Measurements from ENCODE around the gene DNAJC22. TPM values are rescaled to one million over a fixed set of nuclear protein-coding genes. Genes with fewer than 3 reads are reported as not detected.

DNAJC22 gene
- total RNA-seq, 1 donor from 2014 or later: 0.26 TPM

- no peaks in the 10 kb centered on the region for H3K36me3 ChIP-seq (ENCODE audit: control insufficient read depth, insufficient read depth, low read length)
- H3K4me3 ChIP-seq (ENCODE audit: low read depth, low read length): no peak overlapping the region
- TF ChIP-seq CTCF (IDR thresholded peaks at IDR 0.05; ENCODE audit: insufficient read depth, low read length, severe bottlenecking): no peak
- FAIRE-seq (no peak), DNase-seq (ENCODE audit: low read depth) (no peak)
- peaks cover 41% of the 10 kb centered on the region for H3K27me3 ChIP-seq (ENCODE audit: control insufficient read depth, insufficient read depth, low read length)
Observed at GRCh38 chr12:49341777-49342065, 5.0 kb upstream of the DNAJC22 start.

- Histone ChIP-seq H3K27me3 (ENCODE audit: control insufficient read depth, insufficient read depth, low read length) (peaks cover 42% of the 10 kb centered on the region), H3K36me3 (ENCODE audit: control insufficient read depth, insufficient read depth, low read length) (no peaks in the 10 kb centered on the region), H3K4me3 (ENCODE audit: low read depth, low read length) (peak overlapping the region; percentile 2)
- TF ChIP-seq CTCF (IDR thresholded peaks at IDR 0.05; ENCODE audit: insufficient read depth, low read length, severe bottlenecking): peak; percentile 89
- peak; percentile 54 for DNase-seq (ENCODE audit: low read depth)
- no peak for FAIRE-seq
Observed at GRCh38 chr12:49342066-49342913, 4.4 kb upstream of the DNAJC22 start.

- peak; percentile 32 for DNase-seq (ENCODE audit: low read depth)
- peak; percentile 98 for FAIRE-seq
- TF ChIP-seq CTCF (IDR thresholded peaks at IDR 0.05; ENCODE audit: insufficient read depth, low read length, severe bottlenecking): no peak
Observed at GRCh38 chr12:49342914-49343731, 3.6 kb upstream of the DNAJC22 start.

GRCh38 chr12:49344486-49345050 lies 2.1 kb upstream of the DNAJC22 start:
- no peak for TF ChIP-seq CTCF (IDR thresholded peaks at IDR 0.05; ENCODE audit: insufficient read depth, low read length, severe bottlenecking)
- DNase-seq (ENCODE audit: low read depth) (no peak), FAIRE-seq (no peak)
- Histone ChIP-seq H3K4me3 (ENCODE audit: low read depth, low read length) (no peak overlapping the region), H3K36me3 (ENCODE audit: control insufficient read depth, insufficient read depth, low read length) (no peaks in the 10 kb centered on the region), H3K27me3 (ENCODE audit: control insufficient read depth, insufficient read depth, low read length) (peaks cover 36% of the 10 kb centered on the region)

More at GRCh38 chr12:49342914-49343731, 3.6 kb upstream of the DNAJC22 start:
- no peaks in the 10 kb centered on the region for H3K36me3 ChIP-seq (ENCODE audit: control insufficient read depth, insufficient read depth, low read length)
- peak overlapping the region; percentile 2 for H3K4me3 ChIP-seq (ENCODE audit: low read depth, low read length)
- H3K27me3 ChIP-seq (ENCODE audit: control insufficient read depth, insufficient read depth, low read length): peaks cover 36% of the 10 kb centered on the region

GRCh38 chr12:49345051-49345824 lies 1.4 kb upstream of the DNAJC22 start:
- H3K36me3 ChIP-seq (ENCODE audit: control insufficient read depth, insufficient read depth, low read length): no peaks in the 10 kb centered on the region
- no peak for DNase-seq (ENCODE audit: low read depth)
- TF ChIP-seq CTCF (IDR thresholded peaks at IDR 0.05; ENCODE audit: insufficient read depth, low read length, severe bottlenecking): no peak
- no peak for FAIRE-seq
- peak overlapping the region; percentile 13 for H3K4me3 ChIP-seq (ENCODE audit: low read depth, low read length)
- peaks cover 36% of the 10 kb centered on the region for H3K27me3 ChIP-seq (ENCODE audit: control insufficient read depth, insufficient read depth, low read length)
